IMR-90 (cell line): ENCODE data around the gene ELANE. TPM values are rescaled to one million over a fixed set of nuclear protein-coding genes. Genes with fewer than 3 reads are reported as not detected.

Experiments used
- ATAC-seq: fragments of 200-7000 bp; cut with Tn5 transposase; 2 replicates; pipeline ENCODE4 v1.9.1; 2020; ENCODE audit warnings: low read depth, mild to moderate bottlenecking, moderate library complexity
- BruUV-seq: library from RNA; stranded (reverse); fragments of 400-500 nt; replicated peaks from 2 replicates; lab custom pipeline; 2021; lab: Mats Ljungman, UMichigan
- CTCF ChIA-PET: fragments of 300-600 bp; formaldehyde crosslinking; extraction: SDS; loops from one replicate; lab custom pipeline; 2021; ENCODE audit warnings: antibody characterized with exemption; lab: Yijun Ruan, JAX
- POLR2A ChIA-PET: fragments of 300-600 bp; sonication (Branson Sonifier 250); formaldehyde crosslinking; loops from one replicate; lab custom pipeline; 2022; ENCODE audit warnings: antibody characterized with exemption; ENCODE audit not compliant: unreplicated experiment; lab: Charles Lee
- DNase-seq: peaks from one replicate; pipeline ENCODE4 v3.0.0; 2013
- H2AFZ ChIP-seq: replicated peaks from 2 replicates; pipeline ENCODE3; 2013; ENCODE audit warnings: low read length, mild to moderate bottlenecking; ENCODE audit not compliant: poor library complexity
- H2AK5ac ChIP-seq: 2 replicates; pipeline ENCODE4 v1.6.1; 2013; ENCODE audit warnings: low read depth, low read length, inconsistent platforms
- H2AK9ac ChIP-seq: replicated peaks from 2 replicates; pipeline ENCODE3; 2013; ENCODE audit warnings: mild to moderate bottlenecking, low read depth, low read length, moderate library complexity; ENCODE audit not compliant: poor library complexity
- H2BK120ac ChIP-seq: 2 replicates; pipeline ENCODE4 v1.6.1; 2013; ENCODE audit warnings: low read depth, low read length, inconsistent platforms
- H2BK15ac ChIP-seq: 3 replicates; pipeline ENCODE4 v1.6.1; 2013; ENCODE audit warnings: low read depth, low read length, inconsistent platforms
- H2BK20ac ChIP-seq: 2 replicates; pipeline ENCODE4 v1.6.1; 2013; ENCODE audit warnings: low read depth, mild to moderate bottlenecking, inconsistent platforms, low read length, moderate library complexity
- H2BK5ac ChIP-seq: 2 replicates; pipeline ENCODE4 v1.6.1; 2013; ENCODE audit warnings: mild to moderate bottlenecking, low read depth, low read length, inconsistent platforms; ENCODE audit not compliant: poor library complexity, severe bottlenecking
- H3K14ac ChIP-seq: replicated peaks from 2 replicates; pipeline ENCODE4 v1.6.1; 2013; ENCODE audit warnings: low read depth, low read length, inconsistent platforms
- H3K18ac ChIP-seq: 2 replicates; pipeline ENCODE4 v1.6.1; 2013; ENCODE audit warnings: low read depth, low read length, control low read depth
- H3K23ac ChIP-seq: 2 replicates; pipeline ENCODE4 v1.6.1; 2013; ENCODE audit warnings: low read depth, low read length, inconsistent platforms
- H3K27ac ChIP-seq: 2 replicates; pipeline ENCODE4 v1.5.1; 2013; ENCODE audit warnings: mild to moderate bottlenecking, control low read depth, low read length; ENCODE audit not compliant: insufficient read depth
- H3K27me3 ChIP-seq: 2 replicates; pipeline ENCODE4 v1.6.1; 2013; ENCODE audit warnings: low read length; ENCODE audit not compliant: control insufficient read depth, insufficient read depth
- H3K36me3 ChIP-seq: 2 replicates; pipeline ENCODE4 v1.6.1; 2013; ENCODE audit warnings: low read length, mixed read lengths; ENCODE audit not compliant: control insufficient read depth, insufficient read depth
- H3K4ac ChIP-seq: 2 replicates; pipeline ENCODE4 v1.6.1; 2013; ENCODE audit warnings: low read depth, low read length, inconsistent platforms
- H3K4me1 ChIP-seq: 2 replicates; pipeline ENCODE4 v1.6.1; 2013; ENCODE audit warnings: low read length, mixed read lengths; ENCODE audit not compliant: control insufficient read depth, insufficient read depth
- H3K4me2 ChIP-seq: 2 replicates; pipeline ENCODE4 v1.6.1; 2013; ENCODE audit warnings: low read depth, mild to moderate bottlenecking, control low read depth, low read length, moderate library complexity
- H3K4me3 ChIP-seq: 2 replicates; pipeline ENCODE4 v1.5.1; 2013; ENCODE audit warnings: low read depth, mild to moderate bottlenecking, control low read depth, low read length, moderate library complexity; ENCODE audit not compliant: insufficient read depth
- H3K56ac ChIP-seq: 2 replicates; pipeline ENCODE4 v1.6.1; 2013; ENCODE audit warnings: low read length, inconsistent platforms; ENCODE audit not compliant: insufficient read depth; ENCODE audit errors: extremely low read depth
- H3K79me1 ChIP-seq, 2 experiments: 2 replicates each; pipeline ENCODE4 v1.6.1; 2013; ENCODE audit warnings: low read length in 2 of 2, inconsistent platforms in 1 of 2, low read depth in 1 of 2
- H3K9ac ChIP-seq: 2 replicates; pipeline ENCODE4 v1.6.1; 2013; ENCODE audit warnings: low read depth, low read length, control low read depth
- H3K9me1 ChIP-seq: 2 replicates; pipeline ENCODE4 v1.6.1; 2013; ENCODE audit warnings: low read length, inconsistent platforms; ENCODE audit not compliant: insufficient read depth
- H3K9me3 ChIP-seq: 2 replicates; pipeline ENCODE4 v1.6.1; 2013; ENCODE audit warnings: low read length; ENCODE audit not compliant: control insufficient read depth, insufficient read depth
- H4K20me1 ChIP-seq: 2 replicates; pipeline ENCODE4 v1.6.1; 2013; ENCODE audit warnings: low read length, inconsistent platforms; ENCODE audit not compliant: insufficient read depth
- H4K5ac ChIP-seq: 2 replicates; pipeline ENCODE4 v1.6.1; 2013; ENCODE audit warnings: mild to moderate bottlenecking, low read depth, low read length, control low read depth
- H4K8ac ChIP-seq, 2 experiments: 2 replicates each; pipeline ENCODE4 v1.6.1; 2013; ENCODE audit warnings: low read depth in 2 of 2, low read length in 2 of 2, control low read depth in 1 of 2, inconsistent platforms in 1 of 2
- H4K91ac ChIP-seq: 2 replicates; pipeline ENCODE4 v1.6.1; 2013; ENCODE audit warnings: low read depth, low read length, inconsistent platforms; ENCODE audit not compliant: insufficient read depth
- BHLHE40 ChIP-seq: fragments of 150-350 bp; IDR thresholded peaks from 2 replicates; pipeline ENCODE4 v1.6.1; 2016; ENCODE audit warnings: mild to moderate bottlenecking, low read depth, low read length
- CEBPB ChIP-seq: IDR thresholded peaks from 2 replicates; pipeline ENCODE4 v1.6.1; 2012; ENCODE audit warnings: low read depth, low read length, improper control_type of control experiment
- FOS ChIP-seq: fragments of 150-350 bp; IDR thresholded peaks from 2 replicates; pipeline ENCODE4 v1.6.1; 2016; ENCODE audit warnings: low read depth, low read length
- MAFK ChIP-seq: IDR thresholded peaks from 2 replicates; pipeline ENCODE4 v1.6.1; 2012; ENCODE audit warnings: low read depth, low read length, improper control_type of control experiment
- MAZ ChIP-seq: IDR thresholded peaks from 2 replicates; pipeline ENCODE4 v1.6.1; 2012; ENCODE audit warnings: low read depth, mild to moderate bottlenecking, low read length, improper control_type of control experiment, moderate library complexity, borderline replicate concordance
- MXI1 ChIP-seq: IDR thresholded peaks from 2 replicates; pipeline ENCODE4 v1.6.1; 2012; ENCODE audit warnings: low read depth, mild to moderate bottlenecking, low read length, moderate library complexity, borderline replicate concordance
- RAD21 ChIP-seq: IDR thresholded peaks from 2 replicates; pipeline ENCODE4 v1.6.1; 2012; ENCODE audit warnings: low read length, improper control_type of control experiment
- RFX5 ChIP-seq: IDR thresholded peaks from 2 replicates; pipeline ENCODE4 v1.8.0; 2012; ENCODE audit warnings: low read depth, mild to moderate bottlenecking, low read length, moderate library complexity
- SMC3 ChIP-seq: fragments of 150-350 bp; IDR thresholded peaks from 2 replicates; pipeline ENCODE4 v1.6.1; 2016; ENCODE audit warnings: low read depth, mild to moderate bottlenecking, antibody characterized with exemption, low read length, moderate library complexity
- WGBS, 2 experiments: methylation state at CpG; one replicate each; pipeline versions ENCODE4 v1.1.5 to v1.1.7; 2013; ENCODE audit warnings: missing lambda C conversion rate in 2 of 2; ENCODE audit not compliant: insufficient read length in 1 of 2; ENCODE audit errors: extremely low coverage in 2 of 2; 5-methylcytosine and 5-hydroxymethylcytosine counted together
- dilution Hi-C: fragments of 300-500 bp; cut with HindIII; formaldehyde crosslinking; loops from one replicate; pipeline ENCODE4 v1.14.3; 2018; ENCODE audit warnings: low sequenced_read_pairs; ENCODE audit not compliant: unreplicated experiment
- in situ Hi-C: fragments of 300-500 bp; cut with MboI; formaldehyde crosslinking; loops from 3 replicates; pipeline ENCODE4 v1.14.3; 2019; ENCODE audit warnings: low sequenced_read_pairs, inconsistent platforms, mixed read lengths
- intact Hi-C: fragments of 100-400 bp; cut with micrococcal nuclease; formaldehyde crosslinking; loops from 2 replicates; pipeline ENCODE4 v1.10.0; 2022
- polyA plus RNA-seq, 3 experiments: library from polyadenylated mRNA; depleted of rRNA; stranded (reverse); fragments of >200 nt; gene quantifications; 2 replicates each; pipeline ENCODE4 v1.2.3, GENCODE V29; 2012; ENCODE audit warnings: low replicate concordance in 1 of 3
- total RNA-seq: library from RNA; depleted of rRNA; stranded (reverse); fragments of >200 nt; gene quantifications from 2 replicates; pipeline ENCODE4 v1.2.3, GENCODE V29; 2012
- TF ChIP-seq, protein P1 (sequence below): fragments of 150-350 bp; IDR thresholded peaks from 2 replicates; pipeline ENCODE4 v1.6.1; 2017; ENCODE audit warnings: mild to moderate bottlenecking, antibody characterized with exemption, low read length, low read depth
- TF ChIP-seq, protein P2 (sequence below): fragments of 150-350 bp; IDR thresholded peaks from 2 replicates; pipeline ENCODE4 v1.6.1; 2016; ENCODE audit warnings: low read depth, mild to moderate bottlenecking, low read length, moderate library complexity, borderline replicate concordance
- TF ChIP-seq, protein P3 (sequence below): conservative IDR thresholded peaks from 2 replicates; pipeline ENCODE4 v1.5.1; 2012; ENCODE audit warnings: mild to moderate bottlenecking, low read depth, low read length, improper control_type of control experiment

Gene ELANE
- total and polyA plus RNA-seq, 2 of the 4 experiments (the other 2 are of a cell fraction), result 0.27 TPM; not detected in 1

DNA sequence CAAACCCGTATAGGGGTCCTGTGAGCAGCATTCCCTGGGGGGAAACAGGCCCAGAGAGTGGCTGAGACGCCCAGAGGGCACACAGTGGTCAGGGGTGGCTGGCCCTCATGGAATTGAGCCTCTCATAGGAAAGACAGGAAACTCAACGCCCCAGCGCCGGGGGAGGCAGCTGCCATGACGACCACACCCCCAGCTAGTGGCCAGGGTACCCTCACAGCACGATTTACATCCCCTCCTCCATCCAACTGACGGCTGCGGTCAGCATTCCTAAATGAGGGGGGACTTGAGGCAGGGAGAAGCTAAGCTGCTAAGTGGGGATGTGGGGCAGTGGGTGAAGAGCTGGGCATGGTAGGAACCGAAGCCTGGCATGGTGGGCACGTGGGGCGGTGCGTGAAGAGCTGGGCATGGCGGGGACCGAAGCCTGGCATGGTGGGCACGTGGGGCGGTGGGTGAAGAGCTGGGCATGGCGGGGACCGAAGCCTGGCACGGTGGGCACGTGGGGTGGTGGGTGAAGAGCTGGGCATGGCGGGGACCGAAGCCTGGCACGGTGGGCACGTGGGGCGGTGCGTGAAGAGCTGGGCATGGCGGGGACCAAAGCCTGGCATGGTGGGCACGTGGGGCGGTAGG, 30.9 kb downstream of the ELANE start:
- Histone ChIP-seq H4K5ac (no peak overlapping the region), H4K20me1 (peaks cover 6% of the 10 kb centered on the region)
- CTCF ChIA-PET, result no interaction called here

More for the DNA sequence above, 30.9 kb downstream of the ELANE start:
- Histone ChIP-seq H2AK5ac (no peak overlapping the region), H4K8ac (no peak overlapping the region), H3K79me1 (peaks cover 3 to 15% of the 10 kb centered on the region in 2 experiments; a peak in 2 of 4 replicates), H3K9me1 (no peaks in the 10 kb centered on the region), H2AK9ac (no peak overlapping the region), H3K14ac (no peak overlapping the region), H3K18ac (no peak overlapping the region), H3K27ac (no peak overlapping the region), H3K4ac (no peak overlapping the region), H3K36me3 (peaks cover 70% of the 10 kb centered on the region), H3K4me2 (no peak overlapping the region), H2BK15ac (no peak overlapping the region), H2BK5ac (no peak overlapping the region), H2AFZ (no peak overlapping the region), H2BK120ac (no peak overlapping the region), H3K23ac (no peak overlapping the region), H3K4me1 (no peaks in the 10 kb centered on the region), H2BK20ac (no peak overlapping the region), H3K9ac (no peak overlapping the region), H3K9me3 (no peaks in the 10 kb centered on the region), H4K91ac (no peak overlapping the region), H3K4me3 (no peak overlapping the region), H3K56ac (no peak overlapping the region), H3K27me3 (no peaks in the 10 kb centered on the region)
- DNase-seq (no peak), ATAC-seq (no peak)
- BruUV-seq, result no TSS peak
- TF ChIP-seq CEBPB, result no peak
- no peak for TF ChIP-seq SMC3
- TF ChIP-seq MXI1, result no peak
- TF ChIP-seq MAZ, result no peak
- no peak for TF ChIP-seq MAFK
- TF ChIP-seq, protein P1, sequence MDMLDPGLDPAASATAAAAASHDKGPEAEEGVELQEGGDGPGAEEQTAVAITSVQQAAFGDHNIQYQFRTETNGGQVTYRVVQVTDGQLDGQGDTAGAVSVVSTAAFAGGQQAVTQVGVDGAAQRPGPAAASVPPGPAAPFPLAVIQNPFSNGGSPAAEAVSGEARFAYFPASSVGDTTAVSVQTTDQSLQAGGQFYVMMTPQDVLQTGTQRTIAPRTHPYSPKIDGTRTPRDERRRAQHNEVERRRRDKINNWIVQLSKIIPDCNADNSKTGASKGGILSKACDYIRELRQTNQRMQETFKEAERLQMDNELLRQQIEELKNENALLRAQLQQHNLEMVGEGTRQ, result no peak
- TF ChIP-seq, protein P2, sequence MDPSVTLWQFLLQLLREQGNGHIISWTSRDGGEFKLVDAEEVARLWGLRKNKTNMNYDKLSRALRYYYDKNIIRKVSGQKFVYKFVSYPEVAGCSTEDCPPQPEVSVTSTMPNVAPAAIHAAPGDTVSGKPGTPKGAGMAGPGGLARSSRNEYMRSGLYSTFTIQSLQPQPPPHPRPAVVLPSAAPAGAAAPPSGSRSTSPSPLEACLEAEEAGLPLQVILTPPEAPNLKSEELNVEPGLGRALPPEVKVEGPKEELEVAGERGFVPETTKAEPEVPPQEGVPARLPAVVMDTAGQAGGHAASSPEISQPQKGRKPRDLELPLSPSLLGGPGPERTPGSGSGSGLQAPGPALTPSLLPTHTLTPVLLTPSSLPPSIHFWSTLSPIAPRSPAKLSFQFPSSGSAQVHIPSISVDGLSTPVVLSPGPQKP, result no peak
- no peak for TF ChIP-seq RFX5
- TF ChIP-seq FOS, result no peak
- no peak for TF ChIP-seq BHLHE40
- no peak for TF ChIP-seq RAD21
- TF ChIP-seq, protein P3, sequence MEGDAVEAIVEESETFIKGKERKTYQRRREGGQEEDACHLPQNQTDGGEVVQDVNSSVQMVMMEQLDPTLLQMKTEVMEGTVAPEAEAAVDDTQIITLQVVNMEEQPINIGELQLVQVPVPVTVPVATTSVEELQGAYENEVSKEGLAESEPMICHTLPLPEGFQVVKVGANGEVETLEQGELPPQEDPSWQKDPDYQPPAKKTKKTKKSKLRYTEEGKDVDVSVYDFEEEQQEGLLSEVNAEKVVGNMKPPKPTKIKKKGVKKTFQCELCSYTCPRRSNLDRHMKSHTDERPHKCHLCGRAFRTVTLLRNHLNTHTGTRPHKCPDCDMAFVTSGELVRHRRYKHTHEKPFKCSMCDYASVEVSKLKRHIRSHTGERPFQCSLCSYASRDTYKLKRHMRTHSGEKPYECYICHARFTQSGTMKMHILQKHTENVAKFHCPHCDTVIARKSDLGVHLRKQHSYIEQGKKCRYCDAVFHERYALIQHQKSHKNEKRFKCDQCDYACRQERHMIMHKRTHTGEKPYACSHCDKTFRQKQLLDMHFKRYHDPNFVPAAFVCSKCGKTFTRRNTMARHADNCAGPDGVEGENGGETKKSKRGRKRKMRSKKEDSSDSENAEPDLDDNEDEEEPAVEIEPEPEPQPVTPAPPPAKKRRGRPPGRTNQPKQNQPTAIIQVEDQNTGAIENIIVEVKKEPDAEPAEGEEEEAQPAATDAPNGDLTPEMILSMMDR, result no peak
- intact Hi-C loops (no loop called here), dilution Hi-C loops (no loop called here), in situ Hi-C loops (no loop called here)
- POLR2A ChIA-PET, result no interaction called here
- WGBS, 2 experiments, result 100% methylated on average over 4 of the region's 30 CpGs; no CpG with 5 or more reads in 1 of the 2 experiments
